HEK293 (cell line): ENCODE results near the gene COL5A1.

Experiments
- CTCF ChIA-PET: fragments of 350-600 bp; formaldehyde crosslinking; extraction: SDS; loops from one replicate; lab custom pipeline; 2021; ENCODE audit warnings: antibody characterized with exemption; lab: Yijun Ruan, JAX
- POLR2A ChIA-PET: fragments of 300-600 bp; formaldehyde crosslinking; extraction: SDS; loops from one replicate; lab custom pipeline; 2020; ENCODE audit warnings: antibody characterized with exemption, inconsistent platforms; lab: Yijun Ruan, JAX
- H3K27ac ChIP-seq: fragments of 200-500 bp; sonication (Bioruptor generic); 2 replicates; pipeline ENCODE4 v1.5.1; 2014; ENCODE audit warnings: low read depth, low read length, control low read depth, inconsistent platforms; ENCODE audit errors: extremely low read depth
- H3K36me3 ChIP-seq, 2 experiments: fragments of 200-500 bp in 1 of 2; sonication (Bioruptor generic) in 1 of 2; 1 replicate in 1 of 2; 2 replicates in 1 of 2; pipeline ENCODE4 v1.5.1; 2014 to 2017; ENCODE audit warnings: inconsistent platforms in 2 of 2, low read length in 2 of 2; ENCODE audit not compliant: control insufficient read depth in 2 of 2, insufficient read depth in 1 of 2
- H3K4me1 ChIP-seq: fragments of 200-500 bp; sonication (Bioruptor generic); 2 replicates; pipeline ENCODE4 v1.5.1; 2014; ENCODE audit warnings: mild to moderate bottlenecking, low read length, inconsistent platforms; ENCODE audit not compliant: control insufficient read depth, insufficient read depth
- H3K4me3 ChIP-seq: 2 replicates; pipeline ENCODE4 v1.5.1; 2011; ENCODE audit warnings: low read depth, mild to moderate bottlenecking, control low read depth, low read length, moderate library complexity
- H3K9me3 ChIP-seq: fragments of 200-500 bp; sonication (Bioruptor generic); 2 replicates; pipeline ENCODE4 v1.5.1; 2014; ENCODE audit warnings: low read depth, low read length, inconsistent platforms; ENCODE audit not compliant: control insufficient read depth, insufficient read depth
- BCL11A ChIP-seq: fragments of 450-650 bp; formaldehyde crosslinking; IDR thresholded peaks from 2 replicates; pipeline ENCODE4 v1.5.1; 2016; ENCODE audit warnings: low read depth, missing biosample characterization, missing genetic modification characterization
- EGR2 ChIP-seq: fragments of 450-650 bp; formaldehyde crosslinking; IDR thresholded peaks from 2 replicates; pipeline ENCODE4 v1.5.1; 2016; ENCODE audit warnings: low read depth, missing biosample characterization, missing genetic modification characterization
- KLF1 ChIP-seq: fragments of 450-650 bp; formaldehyde crosslinking; IDR thresholded peaks from 2 replicates; pipeline ENCODE4 v1.5.1; 2016; ENCODE audit warnings: missing biosample characterization, missing genetic modification characterization
- MZF1 ChIP-seq: fragments of 450-650 bp; formaldehyde crosslinking; IDR thresholded peaks from 2 replicates; pipeline ENCODE4 v1.5.1; 2017; ENCODE audit warnings: missing biosample characterization, missing genetic modification characterization, borderline replicate concordance
- YY1 ChIP-seq: fragments of 450-650 bp; formaldehyde crosslinking; IDR thresholded peaks from 2 replicates; pipeline ENCODE4 v1.5.1; 2018; ENCODE audit warnings: missing biosample characterization, missing genetic modification characterization
- ZBTB48 ChIP-seq: fragments of 450-650 bp; formaldehyde crosslinking; IDR thresholded peaks from 2 replicates; pipeline ENCODE4 v1.5.1; 2016; ENCODE audit warnings: missing biosample characterization, missing genetic modification characterization
- ZFHX2 ChIP-seq: fragments of 450-650 bp; formaldehyde crosslinking; conservative IDR thresholded peaks from 2 replicates; pipeline ENCODE4 v1.5.1; 2016; ENCODE audit warnings: missing biosample characterization, missing genetic modification characterization
- ZNF132 ChIP-seq: fragments of 450-650 bp; formaldehyde crosslinking; IDR thresholded peaks from 2 replicates; pipeline ENCODE4 v1.5.1; 2017; ENCODE audit warnings: missing biosample characterization, missing genetic modification characterization, borderline replicate concordance
- ZNF174 ChIP-seq: fragments of 450-650 bp; formaldehyde crosslinking; IDR thresholded peaks from 2 replicates; pipeline ENCODE4 v1.5.0; 2017; ENCODE audit warnings: missing biosample characterization, mild to moderate bottlenecking, missing genetic modification characterization
- ZNF19 ChIP-seq: fragments of 450-650 bp; formaldehyde crosslinking; IDR thresholded peaks from 2 replicates; pipeline ENCODE4; 2016; ENCODE audit warnings: missing biosample characterization, missing genetic modification characterization, low read depth
- ZNF514 ChIP-seq: fragments of 450-650 bp; formaldehyde crosslinking; IDR thresholded peaks from 2 replicates; pipeline ENCODE4 v1.5.1; 2016; ENCODE audit warnings: missing biosample characterization, missing genetic modification characterization
- ZNF558 ChIP-seq: fragments of 450-650 bp; formaldehyde crosslinking; IDR thresholded peaks from 2 replicates; pipeline ENCODE4 v1.5.1; 2016; ENCODE audit warnings: missing biosample characterization, missing genetic modification characterization
- ZNF560 ChIP-seq: fragments of 450-650 bp; formaldehyde crosslinking; IDR thresholded peaks from 2 replicates; pipeline ENCODE4 v1.5.1; 2017; ENCODE audit warnings: missing biosample characterization, missing genetic modification characterization, borderline replicate concordance
- ZNF658 ChIP-seq: fragments of 450-650 bp; formaldehyde crosslinking; IDR thresholded peaks from 2 replicates; pipeline ENCODE4; 2016; ENCODE audit warnings: missing biosample characterization, missing genetic modification characterization
- ZNF701 ChIP-seq: fragments of 450-650 bp; formaldehyde crosslinking; IDR thresholded peaks from 2 replicates; pipeline ENCODE4 v1.5.1; 2016; ENCODE audit warnings: missing biosample characterization, missing genetic modification characterization
- TF ChIP-seq, protein P1 (sequence below): fragments of 450-650 bp; formaldehyde crosslinking; IDR thresholded peaks from 2 replicates; pipeline ENCODE4 v1.5.1; 2016; ENCODE audit warnings: missing biosample characterization, missing genetic modification characterization, low read depth
- TF ChIP-seq, protein P2 (sequence below): fragments of 450-650 bp; formaldehyde crosslinking; IDR thresholded peaks from 2 replicates; pipeline ENCODE4 v1.5.1; 2016; ENCODE audit warnings: missing biosample characterization, missing genetic modification characterization, low read depth
- TF ChIP-seq, protein P3 (sequence below): fragments of 450-650 bp; formaldehyde crosslinking; IDR thresholded peaks from 2 replicates; pipeline ENCODE4 v1.5.1; 2016; ENCODE audit warnings: missing biosample characterization, missing genetic modification characterization
- TF ChIP-seq, protein P4 (sequence below): fragments of 450-650 bp; formaldehyde crosslinking; IDR thresholded peaks from 2 replicates; pipeline ENCODE4 v1.5.1; 2016; ENCODE audit warnings: missing biosample characterization, missing genetic modification characterization

Gene COL5A1

DNA sequence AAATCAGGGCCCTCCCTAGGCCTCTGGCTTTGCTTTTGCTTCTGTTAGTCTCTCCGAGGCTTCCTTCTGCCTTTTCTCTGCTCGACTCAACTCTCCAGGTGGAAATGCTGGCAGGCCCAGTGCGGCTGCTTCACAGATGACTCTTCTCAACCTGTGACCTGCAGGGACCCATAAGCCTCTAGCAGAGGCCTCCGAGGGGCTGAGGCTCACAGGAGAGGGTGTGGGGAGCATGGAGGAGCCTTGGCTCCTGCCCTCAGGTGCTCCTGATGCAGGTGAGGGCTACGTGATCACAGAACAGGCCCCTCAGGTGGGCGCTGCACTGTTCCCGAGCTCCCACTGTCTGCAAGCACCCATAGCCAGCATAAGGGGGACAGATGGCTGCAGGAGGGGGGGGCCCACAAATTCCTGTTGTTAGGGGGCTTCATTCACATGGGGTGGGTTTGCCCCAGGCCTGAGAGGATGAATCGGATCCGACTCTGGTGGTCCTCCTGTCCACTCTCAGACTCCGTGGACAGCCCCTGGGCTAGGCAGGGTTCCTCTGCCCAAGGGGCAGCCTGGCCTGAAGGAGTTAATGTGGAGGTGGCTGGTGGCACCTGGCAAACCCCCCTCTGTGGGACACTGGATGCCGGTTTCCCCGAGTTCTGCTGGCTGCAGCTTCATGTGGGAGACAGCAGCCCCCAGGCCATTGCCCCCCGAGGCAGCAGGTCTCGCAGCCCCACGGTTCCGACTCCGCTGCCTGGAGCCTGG lies 228.1 kb downstream of the COL5A1 start (continued):
- TF ChIP-seq, protein P1, sequence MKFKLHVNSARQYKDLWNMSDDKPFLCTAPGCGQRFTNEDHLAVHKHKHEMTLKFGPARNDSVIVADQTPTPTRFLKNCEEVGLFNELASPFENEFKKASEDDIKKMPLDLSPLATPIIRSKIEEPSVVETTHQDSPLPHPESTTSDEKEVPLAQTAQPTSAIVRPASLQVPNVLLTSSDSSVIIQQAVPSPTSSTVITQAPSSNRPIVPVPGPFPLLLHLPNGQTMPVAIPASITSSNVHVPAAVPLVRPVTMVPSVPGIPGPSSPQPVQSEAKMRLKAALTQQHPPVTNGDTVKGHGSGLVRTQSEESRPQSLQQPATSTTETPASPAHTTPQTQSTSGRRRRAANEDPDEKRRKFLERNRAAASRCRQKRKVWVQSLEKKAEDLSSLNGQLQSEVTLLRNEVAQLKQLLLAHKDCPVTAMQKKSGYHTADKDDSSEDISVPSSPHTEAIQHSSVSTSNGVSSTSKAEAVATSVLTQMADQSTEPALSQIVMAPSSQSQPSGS (tag by site-specific recombination) = no peak
- TF ChIP-seq ZNF174 (tag by site-specific recombination) (no peak), ZNF19 (no peak)

DNA sequence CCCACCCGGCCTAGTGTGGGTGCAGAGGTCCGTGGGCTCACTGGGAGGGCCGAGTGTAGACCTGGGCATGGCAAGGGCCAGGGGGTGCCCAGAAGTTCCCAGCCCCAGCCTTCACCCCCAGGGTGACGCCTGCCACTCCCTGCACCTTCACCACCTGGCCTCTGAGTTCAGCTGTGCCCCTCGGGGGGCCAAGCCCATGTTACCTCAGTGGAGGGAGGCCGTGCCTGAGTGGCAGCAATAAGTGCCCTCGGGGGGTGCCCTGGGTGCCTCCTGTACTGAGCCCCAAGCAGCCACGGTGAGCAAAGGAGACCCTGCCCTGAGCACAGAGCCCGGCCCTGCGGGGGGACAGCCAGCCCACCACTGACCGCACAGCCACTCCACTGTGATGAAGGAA lies 228.7 kb downstream of the COL5A1 start:
- H3K4me3 ChIP-seq = no peak overlapping the region

More for the DNA sequence above, 228.7 kb downstream of the COL5A1 start:
- Histone ChIP-seq H3K4me1 (no peaks in the 10 kb centered on the region), H3K27ac (no peak overlapping the region), H3K36me3 (no peaks in the 10 kb centered on the region)
- ChIA-PET POLR2A (no interaction called here), CTCF (no interaction called here)
- no peak for TF ChIP-seq KLF1 (tag by site-specific recombination)
- no peak for TF ChIP-seq MZF1 (tag by site-specific recombination)
- no peak for TF ChIP-seq ZNF560 (tag by site-specific recombination)
- TF ChIP-seq, protein P2, sequence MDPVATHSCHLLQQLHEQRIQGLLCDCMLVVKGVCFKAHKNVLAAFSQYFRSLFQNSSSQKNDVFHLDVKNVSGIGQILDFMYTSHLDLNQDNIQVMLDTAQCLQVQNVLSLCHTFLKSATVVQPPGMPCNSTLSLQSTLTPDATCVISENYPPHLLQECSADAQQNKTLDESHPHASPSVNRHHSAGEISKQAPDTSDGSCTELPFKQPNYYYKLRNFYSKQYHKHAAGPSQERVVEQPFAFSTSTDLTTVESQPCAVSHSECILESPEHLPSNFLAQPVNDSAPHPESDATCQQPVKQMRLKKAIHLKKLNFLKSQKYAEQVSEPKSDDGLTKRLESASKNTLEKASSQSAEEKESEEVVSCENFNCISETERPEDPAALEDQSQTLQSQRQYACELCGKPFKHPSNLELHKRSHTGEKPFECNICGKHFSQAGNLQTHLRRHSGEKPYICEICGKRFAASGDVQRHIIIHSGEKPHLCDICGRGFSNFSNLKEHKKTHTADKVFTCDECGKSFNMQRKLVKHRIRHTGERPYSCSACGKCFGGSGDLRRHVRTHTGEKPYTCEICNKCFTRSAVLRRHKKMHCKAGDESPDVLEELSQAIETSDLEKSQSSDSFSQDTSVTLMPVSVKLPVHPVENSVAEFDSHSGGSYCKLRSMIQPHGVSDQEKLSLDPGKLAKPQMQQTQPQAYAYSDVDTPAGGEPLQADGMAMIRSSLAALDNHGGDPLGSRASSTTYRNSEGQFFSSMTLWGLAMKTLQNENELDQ (tag by site-specific recombination) = no peak
- no peak for TF ChIP-seq ZNF701 (tag by site-specific recombination)
- TF ChIP-seq BCL11A (tag by site-specific recombination) = no peak
- TF ChIP-seq ZBTB48 = no peak
- TF ChIP-seq, protein P3, sequence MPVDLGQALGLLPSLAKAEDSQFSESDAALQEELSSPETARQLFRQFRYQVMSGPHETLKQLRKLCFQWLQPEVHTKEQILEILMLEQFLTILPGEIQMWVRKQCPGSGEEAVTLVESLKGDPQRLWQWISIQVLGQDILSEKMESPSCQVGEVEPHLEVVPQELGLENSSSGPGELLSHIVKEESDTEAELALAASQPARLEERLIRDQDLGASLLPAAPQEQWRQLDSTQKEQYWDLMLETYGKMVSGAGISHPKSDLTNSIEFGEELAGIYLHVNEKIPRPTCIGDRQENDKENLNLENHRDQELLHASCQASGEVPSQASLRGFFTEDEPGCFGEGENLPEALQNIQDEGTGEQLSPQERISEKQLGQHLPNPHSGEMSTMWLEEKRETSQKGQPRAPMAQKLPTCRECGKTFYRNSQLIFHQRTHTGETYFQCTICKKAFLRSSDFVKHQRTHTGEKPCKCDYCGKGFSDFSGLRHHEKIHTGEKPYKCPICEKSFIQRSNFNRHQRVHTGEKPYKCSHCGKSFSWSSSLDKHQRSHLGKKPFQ (tag by site-specific recombination) = no peak
- no peak for TF ChIP-seq ZNF514 (tag by site-specific recombination)
- no peak for TF ChIP-seq ZNF132 (tag by site-specific recombination)
- TF ChIP-seq, protein P4, sequence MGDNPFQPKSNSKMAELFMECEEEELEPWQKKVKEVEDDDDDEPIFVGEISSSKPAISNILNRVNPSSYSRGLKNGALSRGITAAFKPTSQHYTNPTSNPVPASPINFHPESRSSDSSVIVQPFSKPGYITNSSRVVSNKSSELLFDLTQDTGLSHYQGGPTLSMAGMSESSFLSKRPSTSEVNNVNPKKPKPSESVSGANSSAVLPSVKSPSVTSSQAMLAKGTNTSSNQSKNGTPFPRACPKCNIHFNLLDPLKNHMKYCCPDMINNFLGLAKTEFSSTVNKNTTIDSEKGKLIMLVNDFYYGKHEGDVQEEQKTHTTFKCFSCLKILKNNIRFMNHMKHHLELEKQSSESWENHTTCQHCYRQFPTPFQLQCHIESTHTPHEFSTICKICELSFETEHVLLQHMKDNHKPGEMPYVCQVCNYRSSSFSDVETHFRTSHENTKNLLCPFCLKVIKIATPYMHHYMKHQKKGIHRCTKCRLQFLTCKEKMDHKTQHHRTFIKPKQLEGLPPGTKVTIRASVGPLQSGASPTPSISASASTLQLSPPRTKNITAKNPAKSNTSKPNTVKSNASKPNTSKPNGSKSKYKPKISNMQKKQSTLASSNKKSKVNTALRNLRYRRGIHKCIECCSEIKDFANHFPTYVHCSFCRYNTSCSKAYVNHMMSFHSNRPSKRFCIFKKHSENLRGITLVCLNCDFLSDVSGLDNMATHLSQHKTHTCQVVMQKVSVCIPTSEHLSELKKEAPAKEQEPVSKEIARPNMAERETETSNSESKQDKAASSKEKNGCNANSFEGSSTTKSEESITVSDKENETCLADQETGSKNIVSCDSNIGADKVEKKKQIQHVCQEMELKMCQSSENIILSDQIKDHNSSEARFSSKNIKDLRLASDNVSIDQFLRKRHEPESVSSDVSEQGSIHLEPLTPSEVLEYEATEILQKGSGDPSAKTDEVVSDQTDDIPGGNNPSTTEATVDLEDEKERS (tag by site-specific recombination) = no peak
- TF ChIP-seq ZNF558 (tag by site-specific recombination) = no peak
- no peak for TF ChIP-seq ZFHX2 (tag by site-specific recombination)
- TF ChIP-seq ZNF658 (tag by site-specific recombination) = no peak
- no peak for TF ChIP-seq YY1 (tag by site-specific recombination)
- TF ChIP-seq EGR2 (tag by site-specific recombination) = no peak
- TF ChIP-seq, all 188 proteins: peak for 0
- H3K9me3 ChIP-seq = no peaks in the 10 kb centered on the region
